HFF-Myc (cell line): ENCODE measurements around the gene CDH1.

Experiments used
- DNase-seq: peaks from one replicate; pipeline ENCODE4 v3.0.0-alpha.2; 2011; ENCODE audit warnings: low read depth; ENCODE audit errors: extremely low read depth
- H3K4me3 ChIP-seq: replicated peaks from 2 replicates; pipeline ENCODE4 v1.5.1; 2011; ENCODE audit warnings: low read depth, mild to moderate bottlenecking, control low read depth, low read length
- TF ChIP-seq, protein P1 (sequence below): IDR thresholded peaks from 2 replicates; pipeline ENCODE4 v1.5.1; 2012; ENCODE audit warnings: mild to moderate bottlenecking, low read depth, low read length, control low read depth; ENCODE audit errors: missing control alignments

The CDH1 gene

DNA sequence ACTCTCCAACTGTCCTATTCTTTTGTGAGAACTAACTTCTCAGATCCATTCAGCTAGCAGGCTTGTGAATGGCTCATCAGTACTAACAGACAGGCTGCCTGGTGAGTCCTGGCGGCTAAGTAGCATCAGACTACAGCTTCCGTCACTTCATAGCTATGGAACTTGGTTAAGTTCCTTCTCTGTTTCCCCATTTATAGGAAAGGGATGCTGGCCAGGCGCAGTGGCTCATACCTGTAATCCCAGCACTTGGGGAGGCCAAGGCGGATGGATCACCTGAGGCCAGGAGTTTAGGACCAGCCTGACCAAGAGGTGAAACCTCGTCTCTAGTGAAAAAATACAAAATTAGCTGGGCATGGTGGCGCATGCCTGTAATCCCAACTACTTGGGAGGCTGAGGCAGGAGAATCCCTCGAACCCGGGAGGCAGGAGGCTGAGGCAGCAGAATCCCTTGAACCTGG, 56.3 kb downstream of the CDH1 start:
- TF ChIP-seq, protein P1, sequence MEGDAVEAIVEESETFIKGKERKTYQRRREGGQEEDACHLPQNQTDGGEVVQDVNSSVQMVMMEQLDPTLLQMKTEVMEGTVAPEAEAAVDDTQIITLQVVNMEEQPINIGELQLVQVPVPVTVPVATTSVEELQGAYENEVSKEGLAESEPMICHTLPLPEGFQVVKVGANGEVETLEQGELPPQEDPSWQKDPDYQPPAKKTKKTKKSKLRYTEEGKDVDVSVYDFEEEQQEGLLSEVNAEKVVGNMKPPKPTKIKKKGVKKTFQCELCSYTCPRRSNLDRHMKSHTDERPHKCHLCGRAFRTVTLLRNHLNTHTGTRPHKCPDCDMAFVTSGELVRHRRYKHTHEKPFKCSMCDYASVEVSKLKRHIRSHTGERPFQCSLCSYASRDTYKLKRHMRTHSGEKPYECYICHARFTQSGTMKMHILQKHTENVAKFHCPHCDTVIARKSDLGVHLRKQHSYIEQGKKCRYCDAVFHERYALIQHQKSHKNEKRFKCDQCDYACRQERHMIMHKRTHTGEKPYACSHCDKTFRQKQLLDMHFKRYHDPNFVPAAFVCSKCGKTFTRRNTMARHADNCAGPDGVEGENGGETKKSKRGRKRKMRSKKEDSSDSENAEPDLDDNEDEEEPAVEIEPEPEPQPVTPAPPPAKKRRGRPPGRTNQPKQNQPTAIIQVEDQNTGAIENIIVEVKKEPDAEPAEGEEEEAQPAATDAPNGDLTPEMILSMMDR = no peak
- DNase-seq = no peak
- H3K4me3 ChIP-seq = no peak overlapping the region

DNA sequence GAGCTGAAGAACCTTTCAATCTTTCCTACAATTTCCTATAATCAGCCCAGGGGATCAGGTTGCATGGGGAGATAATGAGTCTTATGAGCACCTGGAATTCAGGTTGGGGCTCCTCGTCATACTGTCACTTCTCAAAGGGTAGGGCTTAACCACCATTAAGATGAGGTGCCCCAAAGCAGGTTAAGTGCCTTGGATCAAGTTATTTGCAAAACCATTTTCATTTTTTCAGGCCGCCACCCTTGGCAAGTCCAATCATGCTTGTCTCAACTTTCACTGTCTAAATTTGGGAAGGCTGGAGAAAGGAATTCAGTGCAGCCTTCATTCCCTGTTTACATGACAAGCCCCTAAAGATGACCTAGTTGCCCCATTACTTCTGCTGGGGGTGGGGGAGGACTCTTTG, 61.3 kb downstream of the CDH1 start:
- TF ChIP-seq, protein P1 = no peak
- H3K4me3 ChIP-seq = no peak overlapping the region
- DNase-seq = no peak

DNA sequence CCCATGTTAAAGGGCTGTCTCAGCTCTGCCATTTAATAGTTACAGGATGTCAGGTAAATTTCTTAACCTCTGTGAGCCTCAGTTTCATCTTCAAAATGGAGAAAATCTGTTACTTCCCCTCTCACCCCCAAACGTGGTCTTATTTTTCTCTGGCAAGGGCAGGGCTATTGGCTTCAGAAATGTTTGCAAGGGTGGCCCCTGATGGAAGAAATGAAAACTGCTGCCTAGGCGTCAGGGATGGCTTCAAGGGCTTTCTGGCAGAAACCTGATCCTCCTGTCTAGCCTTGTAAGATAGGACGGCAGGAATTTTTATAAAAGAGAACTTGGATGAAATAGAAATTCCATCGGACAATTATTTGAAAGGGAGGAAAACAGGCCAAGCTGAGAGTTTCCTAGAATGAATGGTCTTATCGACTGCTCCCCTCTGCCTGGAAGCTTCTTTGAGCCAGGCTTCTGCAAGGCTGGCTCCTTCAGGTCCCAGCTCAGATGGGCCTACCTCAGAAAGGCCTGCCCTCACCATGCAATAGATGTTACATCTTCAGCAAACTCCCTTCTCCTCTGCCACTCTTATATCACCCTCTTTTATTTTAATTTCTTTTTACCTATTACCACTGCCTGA, 63.3 kb downstream of the CDH1 start:
- TF ChIP-seq, protein P1 = peak; percentile 79
- peak; percentile 69 for DNase-seq
- H3K4me3 ChIP-seq = no peak overlapping the region

DNA sequence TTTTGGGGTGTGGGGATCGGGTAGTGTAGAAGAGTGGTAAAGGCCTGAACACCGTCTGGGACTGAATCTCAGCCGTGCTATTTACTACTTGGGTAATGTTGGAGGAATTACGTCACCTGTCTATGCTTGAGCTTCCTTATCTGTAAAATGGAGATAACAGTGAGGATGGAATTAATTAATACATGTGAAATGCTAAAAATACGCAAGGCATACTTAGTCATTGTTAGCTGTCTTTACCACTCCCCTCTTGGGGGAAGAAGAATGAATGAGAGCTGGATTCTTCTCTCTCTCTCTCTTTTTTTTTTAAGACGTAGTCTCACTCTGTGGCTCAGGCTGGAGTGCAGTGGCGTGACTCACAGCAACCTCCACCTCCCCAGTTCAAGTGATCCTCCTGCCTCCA, 65.1 kb downstream of the CDH1 start:
- no peak for DNase-seq
- TF ChIP-seq, protein P1 = no peak
- no peak overlapping the region for H3K4me3 ChIP-seq

DNA sequence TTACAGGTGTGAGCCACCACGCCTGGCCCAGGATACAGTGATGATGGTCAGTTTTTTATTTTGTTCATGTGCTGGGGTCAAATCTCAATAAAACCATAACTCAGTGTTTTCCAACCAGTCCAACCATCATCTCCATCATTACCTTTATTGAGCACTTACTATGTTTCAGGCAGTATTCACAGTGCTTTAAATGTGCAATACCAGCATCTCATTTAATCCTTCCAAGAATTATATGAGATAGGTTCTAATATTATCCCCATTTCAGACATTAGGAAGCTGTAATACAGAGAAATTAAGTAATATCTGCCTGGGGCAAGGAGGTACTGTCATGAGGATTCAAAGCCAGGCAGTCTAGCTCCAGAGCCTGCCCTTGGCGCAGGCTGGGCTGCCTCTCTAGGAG, 69.3 kb downstream of the CDH1 start:
- TF ChIP-seq, protein P1 = no peak
- H3K4me3 ChIP-seq = no peak overlapping the region
- no peak for DNase-seq

DNA sequence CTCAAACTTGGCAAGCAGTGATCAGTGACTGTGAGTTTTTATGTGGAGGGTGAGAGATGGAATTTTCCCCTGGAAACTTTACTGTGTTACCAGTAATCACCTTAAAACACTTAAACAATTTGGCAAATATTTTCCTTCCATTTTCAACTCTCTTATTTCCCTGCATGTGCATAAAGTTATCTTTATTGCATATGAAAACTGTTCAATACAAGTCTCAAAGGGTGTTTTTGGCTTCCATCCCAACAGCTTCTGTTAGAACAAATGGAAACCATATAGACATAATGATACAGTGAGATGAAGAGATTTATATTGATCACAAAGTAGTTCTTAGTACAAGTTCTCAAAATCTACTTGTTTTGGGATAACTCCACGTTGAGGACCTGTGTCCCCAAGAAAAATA, 69.9 kb downstream of the CDH1 start:
- DNase-seq = no peak
- TF ChIP-seq, protein P1 = no peak
- H3K4me3 ChIP-seq = no peak overlapping the region

DNA sequence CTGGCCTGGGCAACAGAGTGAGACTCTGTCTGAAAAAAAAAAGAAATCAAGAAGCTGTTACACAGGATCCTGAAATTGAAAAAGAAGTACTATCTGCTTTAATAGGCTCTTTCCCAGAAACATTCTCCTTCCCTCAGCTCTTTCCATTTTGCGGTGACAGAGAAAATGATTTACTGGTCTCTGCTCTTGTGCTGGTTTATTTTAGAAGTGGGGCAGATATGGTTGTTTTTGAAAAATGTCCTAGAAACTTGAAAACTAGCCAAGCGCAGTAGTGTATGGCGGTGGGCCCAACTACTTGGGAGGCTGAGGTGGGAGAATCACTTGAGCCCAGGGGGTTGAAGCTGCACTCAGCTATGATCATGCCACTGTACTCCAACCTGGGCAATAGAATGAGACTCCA, 77.4 kb downstream of the CDH1 start:
- H3K4me3 ChIP-seq = no peak overlapping the region
- TF ChIP-seq, protein P1 = no peak
- DNase-seq = no peak
